ENCODE data around the gene CSDE1.
"Not testable (repeated sequence)": the region's sequence is repeated elsewhere in the genome, so short reads cannot be mapped to it uniquely, and the experiment has no call there.

The CSDE1 gene

GRCh38 chr1:114757455-114758255 is at the start of gene CSDE1:
CSDE1 (minus strand) TSS chr1:114757984; CDS start chr1:114739890, 18,094 bp downstream.
- DNase-seq (ENCODE audit: low spot score): peak; percentile 96

GRCh38 chr1:114804449-114804848 is 46.7 kb upstream of the CSDE1 start:
- not testable (repeated sequence) for DNase-seq (ENCODE audit: low spot score)

- DNase-seq (ENCODE audit: low spot score): no peak
Measured at GRCh38 chr1:114803001-114803400, 45.2 kb upstream of the CSDE1 start.

GRCh38 chr1:114794038-114794437 is 36.3 kb upstream of the CSDE1 start:
- no peak for DNase-seq (ENCODE audit: low spot score)

GRCh38 chr1:114790581-114790980 is 32.8 kb upstream of the CSDE1 start:
- DNase-seq (ENCODE audit: low spot score): not testable (repeated sequence)

- not testable (repeated sequence) for DNase-seq (ENCODE audit: low spot score)
Measured at GRCh38 chr1:114786440-114786839, 28.7 kb upstream of the CSDE1 start.

GRCh38 chr1:114782476-114782875 is 24.7 kb upstream of the CSDE1 start:
- no peak for DNase-seq (ENCODE audit: low spot score)

GRCh38 chr1:114780344-114781226 is 22.8 kb upstream of the CSDE1 start, which contains the start of gene SIKE1:
SIKE1 (minus strand) TSS chr1:114780685; CDS start chr1:114780607, 78 bp downstream.
- DNase-seq (ENCODE audit: low spot score): peak; percentile 94

- DNase-seq (ENCODE audit: low spot score): no peak
Measured at GRCh38 chr1:114779722-114780121, 21.9 kb upstream of the CSDE1 start.

GRCh38 chr1:114776726-114777125 is 18.9 kb upstream of the CSDE1 start:
- DNase-seq (ENCODE audit: low spot score): not testable (repeated sequence)

GRCh38 chr1:114771992-114772391 is 14.2 kb upstream of the CSDE1 start:
- no peak for DNase-seq (ENCODE audit: low spot score)

GRCh38 chr1:114770989-114771388 is 13.2 kb upstream of the CSDE1 start:
- DNase-seq (ENCODE audit: low spot score): no peak

GRCh38 chr1:114764689-114765088 is 6.9 kb upstream of the CSDE1 start:
- DNase-seq (ENCODE audit: low spot score): no peak

- peak; percentile 13 for DNase-seq (ENCODE audit: low spot score)
Measured at GRCh38 chr1:114758256-114758832, 560 bp upstream of the CSDE1 start.

- DNase-seq (ENCODE audit: low spot score): peak; percentile 58
Measured at GRCh38 chr1:114756949-114757454, 782 bp downstream of the CSDE1 start.

- no peak for DNase-seq (ENCODE audit: low spot score)
Measured at GRCh38 chr1:114756009-114756892, 1.5 kb downstream of the CSDE1 start.

GRCh38 chr1:114755006-114755931 is 2.5 kb downstream of the CSDE1 start:
- peak; percentile 19 for DNase-seq (ENCODE audit: low spot score)

- DNase-seq (ENCODE audit: low spot score): not testable (repeated sequence)
Measured at GRCh38 chr1:114753702-114754101, 4.1 kb downstream of the CSDE1 start.

- no peak for DNase-seq (ENCODE audit: low spot score)
Measured at GRCh38 chr1:114753143-114753542, 4.6 kb downstream of the CSDE1 start.

- no peak for DNase-seq (ENCODE audit: low spot score)
Measured at GRCh38 chr1:114750780-114751179, 7.0 kb downstream of the CSDE1 start.

Data from GM03348 (cell line).